GM23248 (cell line): ENCODE measurements around the gene JMJD1C.

Experiments used
- EZH2 ChIP-seq: fragments of 200-600 bp; sonication (generic); IDR thresholded peaks from 2 replicates; pipeline ENCODE4 v1.6.1; 2018; ENCODE audit warnings: antibody characterized with exemption, mild to moderate bottlenecking; ENCODE audit not compliant: insufficient read depth, poor library complexity, severe bottlenecking
- EZH2phosphoT487 ChIP-seq: fragments of 200-600 bp; sonication (generic); IDR thresholded peaks from 2 replicates; pipeline ENCODE4 v1.6.1; 2018; ENCODE audit warnings: antibody characterized with exemption, moderate library complexity, mild to moderate bottlenecking, low read depth; ENCODE audit not compliant: insufficient read depth

- TF ChIP-seq EZH2 (no peak), EZH2phosphoT487 (no peak)
These were observed 12.2 kb upstream of the JMJD1C start for GRCh38 chr10:63477927-63478326.
